AG10803 (cell line): ENCODE results near the gene KRTAP10-2.

ENCODE experiments used
- DNase-seq: peaks from one replicate; pipeline ENCODE4 v3.0.0; 2010; ENCODE audit warnings: low read depth
- H3K4me3 ChIP-seq: 2 replicates; pipeline ENCODE4 v1.5.1; 2011; ENCODE audit warnings: mild to moderate bottlenecking, low read length, control low read depth
- TF ChIP-seq, protein P1 (sequence below): conservative IDR thresholded peaks from 2 replicates; pipeline ENCODE4 v1.5.1; 2011; ENCODE audit warnings: mild to moderate bottlenecking, low read length, control low read depth, inconsistent platforms

The KRTAP10-2 gene

GRCh38 chr21:44528634-44528995 is 22.7 kb downstream of the KRTAP10-2 start:
- DNase-seq, result no peak
- TF ChIP-seq, protein P1, sequence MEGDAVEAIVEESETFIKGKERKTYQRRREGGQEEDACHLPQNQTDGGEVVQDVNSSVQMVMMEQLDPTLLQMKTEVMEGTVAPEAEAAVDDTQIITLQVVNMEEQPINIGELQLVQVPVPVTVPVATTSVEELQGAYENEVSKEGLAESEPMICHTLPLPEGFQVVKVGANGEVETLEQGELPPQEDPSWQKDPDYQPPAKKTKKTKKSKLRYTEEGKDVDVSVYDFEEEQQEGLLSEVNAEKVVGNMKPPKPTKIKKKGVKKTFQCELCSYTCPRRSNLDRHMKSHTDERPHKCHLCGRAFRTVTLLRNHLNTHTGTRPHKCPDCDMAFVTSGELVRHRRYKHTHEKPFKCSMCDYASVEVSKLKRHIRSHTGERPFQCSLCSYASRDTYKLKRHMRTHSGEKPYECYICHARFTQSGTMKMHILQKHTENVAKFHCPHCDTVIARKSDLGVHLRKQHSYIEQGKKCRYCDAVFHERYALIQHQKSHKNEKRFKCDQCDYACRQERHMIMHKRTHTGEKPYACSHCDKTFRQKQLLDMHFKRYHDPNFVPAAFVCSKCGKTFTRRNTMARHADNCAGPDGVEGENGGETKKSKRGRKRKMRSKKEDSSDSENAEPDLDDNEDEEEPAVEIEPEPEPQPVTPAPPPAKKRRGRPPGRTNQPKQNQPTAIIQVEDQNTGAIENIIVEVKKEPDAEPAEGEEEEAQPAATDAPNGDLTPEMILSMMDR, result no peak
- no peak overlapping the region for H3K4me3 ChIP-seq

DNA sequence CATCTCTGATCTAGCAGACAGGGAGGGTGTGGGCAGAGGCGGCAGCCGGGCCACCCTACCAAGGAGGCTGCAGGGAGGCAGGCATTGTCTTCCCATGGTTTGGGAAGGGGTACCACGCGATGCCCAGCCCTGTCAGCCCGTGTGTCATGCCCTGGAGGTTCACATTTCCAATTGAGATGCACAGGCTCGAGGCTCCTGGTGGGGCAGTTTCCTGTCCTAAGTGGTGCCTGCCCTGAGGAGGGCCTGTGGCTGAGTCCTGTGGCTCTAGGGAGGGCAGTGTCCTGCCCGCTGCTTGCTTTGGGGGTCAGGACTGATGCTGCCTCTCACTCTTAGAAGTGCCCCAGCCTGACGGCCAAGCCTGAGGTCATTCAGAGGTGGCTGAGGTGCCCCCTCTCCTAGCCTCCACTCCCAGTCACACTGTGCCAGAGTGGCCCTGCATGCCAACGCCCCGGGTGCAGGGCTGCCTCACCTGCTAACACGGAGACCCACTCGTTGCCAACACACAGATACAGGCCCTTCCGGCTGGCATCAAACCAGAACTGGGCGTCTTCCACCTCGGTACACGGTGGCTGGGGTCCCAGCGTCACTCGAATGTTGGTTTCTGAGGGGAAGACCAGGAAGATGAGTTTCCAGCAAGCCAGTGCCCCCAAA is 23.2 kb downstream of the KRTAP10-2 start:
- H3K4me3 ChIP-seq, result no peak overlapping the region
- TF ChIP-seq, protein P1, result no peak
- DNase-seq, result no peak

DNA sequence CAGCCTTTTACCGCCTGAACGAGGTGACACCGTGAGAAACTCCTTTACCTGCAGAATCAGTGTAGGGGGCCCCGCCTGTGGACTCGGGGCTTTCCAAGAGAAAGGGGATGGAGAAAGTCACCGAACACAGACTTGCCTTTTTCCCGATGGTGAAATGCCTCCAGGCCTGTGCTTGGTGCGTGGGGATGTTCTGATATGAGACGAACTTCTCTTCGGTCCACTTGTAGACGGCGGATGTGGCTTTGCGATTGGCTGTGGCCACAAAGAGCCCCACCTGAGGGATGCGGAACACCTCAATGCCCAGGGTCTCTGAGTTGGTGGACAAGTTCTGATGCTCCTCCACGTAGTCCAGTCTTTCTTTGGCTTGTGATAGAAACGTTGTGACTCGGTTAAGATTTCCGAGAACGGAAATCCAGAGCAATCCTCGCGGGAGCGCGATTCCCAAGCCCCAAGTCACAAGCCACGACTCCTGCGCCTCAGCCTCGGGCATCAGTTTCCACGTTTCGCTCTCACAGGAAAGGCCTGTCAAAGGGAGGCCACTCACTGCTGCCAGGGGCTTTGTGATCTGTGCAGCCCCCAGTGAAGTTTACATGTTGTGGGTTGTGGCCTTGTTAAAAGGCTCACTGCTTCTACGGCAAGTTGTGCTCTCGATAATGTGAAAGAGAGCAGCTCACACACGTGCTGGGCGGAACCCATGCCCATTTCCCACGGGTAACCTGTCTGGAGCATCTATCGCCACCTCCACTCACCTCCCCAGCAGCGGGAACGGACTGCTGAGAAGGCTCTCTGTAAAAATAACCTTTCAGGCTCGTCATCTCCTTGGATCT is 23.9 kb downstream of the KRTAP10-2 start:
- no peak for DNase-seq
- TF ChIP-seq, protein P1, result no peak

GRCh38 chr21:44526096-44526997 is 25.0 kb downstream of the KRTAP10-2 start:
- H3K4me3 ChIP-seq, result no peak overlapping the region
- DNase-seq, result no peak
- TF ChIP-seq, protein P1, result no peak

More for the DNA sequence above, 23.9 kb downstream of the KRTAP10-2 start:
- H3K4me3 ChIP-seq, result no peak overlapping the region

DNA sequence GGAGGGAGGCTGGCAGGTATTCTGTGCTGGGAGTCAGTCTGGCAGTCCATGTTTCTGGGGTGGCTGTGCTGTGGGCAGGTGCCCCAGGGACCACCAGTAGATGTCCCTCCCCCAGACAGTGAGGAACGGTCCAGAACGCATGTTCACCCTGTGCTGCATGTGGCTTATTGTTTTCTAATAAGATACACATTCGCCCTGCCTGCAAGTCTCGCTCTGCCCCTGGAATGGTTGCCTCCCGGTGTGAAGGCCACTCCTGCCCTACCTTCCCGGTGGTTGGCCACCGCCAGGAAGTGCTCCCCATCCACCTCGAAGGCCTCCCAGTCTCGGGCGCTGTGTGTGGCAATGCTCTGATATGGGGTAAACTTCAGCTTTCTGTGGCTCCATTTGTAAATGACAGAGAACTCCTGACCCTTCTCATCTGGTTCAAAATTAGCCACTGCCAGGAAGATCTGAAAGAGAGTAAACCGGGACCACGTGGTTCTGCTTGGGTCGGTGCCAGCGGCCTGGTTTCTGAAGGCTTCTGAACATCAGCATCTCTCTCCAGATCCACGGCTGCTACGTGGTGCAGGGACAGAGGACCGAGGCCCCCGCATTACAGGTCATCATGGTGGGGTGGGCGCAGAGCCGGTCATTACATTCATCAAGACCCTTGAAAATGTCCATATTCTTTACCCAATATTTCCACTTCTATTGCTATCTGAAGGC is 25.8 kb downstream of the KRTAP10-2 start:
- no peak for DNase-seq
- H3K4me3 ChIP-seq, result no peak overlapping the region
- TF ChIP-seq, protein P1, result no peak
